Measurements from ENCODE around the gene KRT8.

Gene KRT8

GRCh38 chr12:52901715-52902541, 2.9 kb downstream of the KRT8 start:
- no peak for TF ChIP-seq GLIS3 (CRISPR knock-in tag; IDR thresholded peaks at IDR 0.05)
- no peak for TF ChIP-seq PPARA (CRISPR knock-in tag; IDR thresholded peaks at IDR 0.05; ENCODE audit: borderline replicate concordance)
- TF ChIP-seq RARB (CRISPR knock-in tag; IDR thresholded peaks at IDR 0.05) = no peak
- TF ChIP-seq TOX (CRISPR knock-in tag; IDR thresholded peaks at IDR 0.05; ENCODE audit: borderline replicate concordance) = no peak
- no peak for TF ChIP-seq ZNF8 (CRISPR knock-in tag; IDR thresholded peaks at IDR 0.05)
- no peak for TF ChIP-seq ZNF70 (CRISPR knock-in tag; IDR thresholded peaks at IDR 0.05)
- no peak for TF ChIP-seq CSRNP3 (CRISPR knock-in tag; IDR thresholded peaks at IDR 0.05)
- TF ChIP-seq ISL1 (CRISPR knock-in tag; IDR thresholded peaks at IDR 0.05) = no peak
- TF ChIP-seq PATZ1 (CRISPR knock-in tag; IDR thresholded peaks at IDR 0.05; ENCODE audit: borderline replicate concordance) = no peak
- TF ChIP-seq TSHZ2 (CRISPR knock-in tag; IDR thresholded peaks at IDR 0.05) = no peak
- TF ChIP-seq CREB5 (CRISPR knock-in tag; IDR thresholded peaks at IDR 0.05; ENCODE audit: low read depth) = no peak
- no peak for TF ChIP-seq BACH2 (CRISPR knock-in tag; IDR thresholded peaks at IDR 0.05; ENCODE audit: borderline replicate concordance)
- no peak for TF ChIP-seq ESRRG (CRISPR knock-in tag; IDR thresholded peaks at IDR 0.05)
- no peak for TF ChIP-seq CSDC2 (CRISPR knock-in tag; IDR thresholded peaks at IDR 0.05)
- no peak for ATAC-seq

GRCh38 chr12:52900896-52901714, 3.8 kb downstream of the KRT8 start:
- no peak for ATAC-seq
- TF ChIP-seq ZC3H10 (CRISPR knock-in tag; IDR thresholded peaks at IDR 0.05) (no peak), CSRNP3 (CRISPR knock-in tag; IDR thresholded peaks at IDR 0.05) (no peak), SNAI2 (CRISPR knock-in tag; IDR thresholded peaks at IDR 0.05) (no peak), CSDC2 (CRISPR knock-in tag; IDR thresholded peaks at IDR 0.05) (no peak), ZFP3 (CRISPR knock-in tag; IDR thresholded peaks at IDR 0.05) (no peak), PPARA (CRISPR knock-in tag; IDR thresholded peaks at IDR 0.05; ENCODE audit: borderline replicate concordance) (no peak), ZNF8 (CRISPR knock-in tag; IDR thresholded peaks at IDR 0.05) (no peak), ESRRG (CRISPR knock-in tag; IDR thresholded peaks at IDR 0.05) (no peak), PATZ1 (CRISPR knock-in tag; IDR thresholded peaks at IDR 0.05; ENCODE audit: borderline replicate concordance) (no peak), ZNF70 (CRISPR knock-in tag; IDR thresholded peaks at IDR 0.05) (no peak), OSR1 (CRISPR knock-in tag; IDR thresholded peaks at IDR 0.05) (no peak), ZNF565 (CRISPR knock-in tag; conservative IDR thresholded peaks at IDR 0.05; ENCODE audit: low read depth) (no peak), GLIS3 (CRISPR knock-in tag; IDR thresholded peaks at IDR 0.05) (no peak), ARNTL (CRISPR knock-in tag; IDR thresholded peaks at IDR 0.05; ENCODE audit: borderline replicate concordance, low read depth) (no peak), TOX (CRISPR knock-in tag; IDR thresholded peaks at IDR 0.05; ENCODE audit: borderline replicate concordance) (no peak)
